Measurements from ENCODE around the gene GPNMB. TPM values are rescaled to one million over a fixed set of nuclear protein-coding genes. Genes with fewer than 3 reads are reported as not detected.

GPNMB gene
- total and polyA plus RNA-seq, 4 donors: 2.6 to 10.5 (median 4.9) TPM

- no peak for TF ChIP-seq GABPA (IDR thresholded peaks at IDR 0.05 in 1 of 2, conservative IDR thresholded peaks at IDR 0.05 in 1 of 2)
Observed at GRCh38 chr7:23212841-23213240, 33.7 kb upstream of the GPNMB start (continued).

- Histone ChIP-seq H3K9ac (ENCODE audit: low read depth in 1 of 2, low read length in 2 of 2) (no peak overlapping the region), H3K27me3 (ENCODE audit: control insufficient read depth in 4 of 4, insufficient read depth in 4 of 4, low read length in 3 of 4) (no peaks in the 10 kb centered on the region), H3K9me3 (ENCODE audit: control insufficient read depth in 4 of 4, low read length in 3 of 4) (no peaks in the 10 kb centered on the region), H3K4me3 (ENCODE audit: low read depth in 1 of 3, low read length in 3 of 3) (no peak overlapping the region), H3K27ac (ENCODE audit: low read depth in 1 of 2, low read length in 2 of 2) (no peak overlapping the region), H3K36me3 (ENCODE audit: control insufficient read depth in 4 of 4, insufficient read depth in 3 of 4, low read depth in 1 of 4, low read length in 3 of 4) (no peaks in the 10 kb centered on the region), H3K4me1 (ENCODE audit: control insufficient read depth in 4 of 4, insufficient read depth in 4 of 4, low read length in 3 of 4) (no peaks in the 10 kb centered on the region)
- no peak for DNase-seq (ENCODE audit: low spot score)
- TF ChIP-seq ZBTB33 (IDR thresholded peaks at IDR 0.05) (no peak), EGR1 (IDR thresholded peaks at IDR 0.05; ENCODE audit: low read depth in 2 of 2) (no peak), RAD21 (IDR thresholded peaks at IDR 0.05) (no peak), YY1 (IDR thresholded peaks at IDR 0.05) (no peak), SP1 (IDR thresholded peaks at IDR 0.05) (no peak), ATF3 (IDR thresholded peaks at IDR 0.05) (no peak), JUND (IDR thresholded peaks at IDR 0.05) (no peak), FOXA2 (IDR thresholded peaks at IDR 0.05) (no peak), FOXA1 (IDR thresholded peaks at IDR 0.05) (no peak)
- 92% methylated on average over 11 of the region's 11 CpGs for whole genome bisulfite sequencing
Observed at GRCh38 chr7:23213755-23214154, 32.8 kb upstream of the GPNMB start.

- H3K4me3 ChIP-seq (ENCODE audit: low read depth in 1 of 3, low read length in 3 of 3): no peak overlapping the region
- no peak for TF ChIP-seq JUND (IDR thresholded peaks at IDR 0.05)
- no peak for TF ChIP-seq FOXA2 (IDR thresholded peaks at IDR 0.05)
- no peak for TF ChIP-seq REST (IDR thresholded peaks at IDR 0.05)
- TF ChIP-seq ATF3 (IDR thresholded peaks at IDR 0.05): no peak
- TF ChIP-seq GABPA (IDR thresholded peaks at IDR 0.05 in 1 of 2, conservative IDR thresholded peaks at IDR 0.05 in 1 of 2): no peak
- no peak for TF ChIP-seq YY1 (IDR thresholded peaks at IDR 0.05)
- TF ChIP-seq SP1 (IDR thresholded peaks at IDR 0.05): no peak
- TF ChIP-seq TAF1 (conservative IDR thresholded peaks at IDR 0.05): no peak
- no peak for TF ChIP-seq FOXA1 (IDR thresholded peaks at IDR 0.05)
- no peak for TF ChIP-seq NR2F2 (IDR thresholded peaks at IDR 0.05)
- TF ChIP-seq EGR1 (IDR thresholded peaks at IDR 0.05; ENCODE audit: low read depth in 2 of 2): no peak
- no peak for TF ChIP-seq HNF4A (conservative IDR thresholded peaks at IDR 0.05)
- TF ChIP-seq HNF4G (IDR thresholded peaks at IDR 0.05): no peak
- no peak for TF ChIP-seq MAX (IDR thresholded peaks at IDR 0.05)
- no peak for TF ChIP-seq RAD21 (IDR thresholded peaks at IDR 0.05)
- no peak for TF ChIP-seq CTCF (IDR thresholded peaks at IDR 0.05; ENCODE audit: low read depth, low read length, missing input control)
- TF ChIP-seq RXRA (IDR thresholded peaks at IDR 0.05): no peak
- TF ChIP-seq ZBTB33 (IDR thresholded peaks at IDR 0.05): no peak
- no peak for DNase-seq (ENCODE audit: low spot score)
- no peaks in the 10 kb centered on the region for H3K4me1 ChIP-seq (ENCODE audit: control insufficient read depth in 4 of 4, insufficient read depth in 4 of 4, low read length in 3 of 4)
- 94% methylated on average over 5 of the region's 5 CpGs for WGBS
- no peaks in the 10 kb centered on the region for H3K36me3 ChIP-seq (ENCODE audit: control insufficient read depth in 4 of 4, insufficient read depth in 3 of 4, low read depth in 1 of 4, low read length in 3 of 4)
- H3K9me3 ChIP-seq (ENCODE audit: control insufficient read depth in 4 of 4, low read length in 3 of 4): no peaks in the 10 kb centered on the region
- H3K27ac ChIP-seq (ENCODE audit: low read depth in 1 of 2, low read length in 2 of 2): no peak overlapping the region
- no peaks in the 10 kb centered on the region for H3K27me3 ChIP-seq (ENCODE audit: control insufficient read depth in 4 of 4, insufficient read depth in 4 of 4, low read length in 3 of 4)
- H3K9ac ChIP-seq (ENCODE audit: low read depth in 1 of 2, low read length in 2 of 2): no peak overlapping the region
Observed at GRCh38 chr7:23214423-23214822, 32.2 kb upstream of the GPNMB start.

Measured in liver (tissue), 9 donors.